ENCODE results near the gene STK24. TPM values are rescaled to one million over a fixed set of nuclear protein-coding genes. Genes with fewer than 3 reads are reported as not detected.

STK24 gene
- total RNA-seq, 1 donor = 82.2 TPM

DNA sequence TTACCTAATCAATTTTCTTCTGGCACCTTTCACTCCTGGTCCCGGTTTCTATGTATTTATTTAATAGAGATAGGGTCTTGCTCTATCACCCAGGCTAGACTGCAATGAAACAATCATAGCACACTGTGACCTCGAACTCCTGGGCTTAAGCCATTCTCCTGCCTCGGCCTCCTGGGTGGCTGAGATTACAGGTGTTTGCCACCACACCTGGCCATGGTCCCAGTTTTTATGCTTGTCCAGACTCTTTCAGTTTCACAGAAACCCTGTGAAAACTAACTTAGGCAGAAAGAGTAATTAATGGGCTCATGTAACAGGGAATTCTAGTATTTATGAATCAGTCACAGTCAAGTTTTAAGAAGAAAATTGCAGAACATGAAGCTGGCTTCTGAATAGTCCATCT lies 9.0 kb upstream of the STK24 start:
- TF ChIP-seq, protein P1, sequence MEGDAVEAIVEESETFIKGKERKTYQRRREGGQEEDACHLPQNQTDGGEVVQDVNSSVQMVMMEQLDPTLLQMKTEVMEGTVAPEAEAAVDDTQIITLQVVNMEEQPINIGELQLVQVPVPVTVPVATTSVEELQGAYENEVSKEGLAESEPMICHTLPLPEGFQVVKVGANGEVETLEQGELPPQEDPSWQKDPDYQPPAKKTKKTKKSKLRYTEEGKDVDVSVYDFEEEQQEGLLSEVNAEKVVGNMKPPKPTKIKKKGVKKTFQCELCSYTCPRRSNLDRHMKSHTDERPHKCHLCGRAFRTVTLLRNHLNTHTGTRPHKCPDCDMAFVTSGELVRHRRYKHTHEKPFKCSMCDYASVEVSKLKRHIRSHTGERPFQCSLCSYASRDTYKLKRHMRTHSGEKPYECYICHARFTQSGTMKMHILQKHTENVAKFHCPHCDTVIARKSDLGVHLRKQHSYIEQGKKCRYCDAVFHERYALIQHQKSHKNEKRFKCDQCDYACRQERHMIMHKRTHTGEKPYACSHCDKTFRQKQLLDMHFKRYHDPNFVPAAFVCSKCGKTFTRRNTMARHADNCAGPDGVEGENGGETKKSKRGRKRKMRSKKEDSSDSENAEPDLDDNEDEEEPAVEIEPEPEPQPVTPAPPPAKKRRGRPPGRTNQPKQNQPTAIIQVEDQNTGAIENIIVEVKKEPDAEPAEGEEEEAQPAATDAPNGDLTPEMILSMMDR (IDR thresholded peaks at IDR 0.05; ENCODE audit: extremely low read depth, low read depth, low read length) = no peak
- Histone ChIP-seq H3K27ac (ENCODE audit: low read depth, low read length) (no peak overlapping the region), H3K9me3 (ENCODE audit: low read depth, low read length) (no peaks in the 10 kb centered on the region), H4K20me1 (ENCODE audit: insufficient read depth, low read length) (no peaks in the 10 kb centered on the region), H3K4me3 (ENCODE audit: insufficient read depth, low read length) (no peak overlapping the region), H3K36me3 (ENCODE audit: insufficient read depth, low read length) (no peaks in the 10 kb centered on the region), H3K4me2 (ENCODE audit: insufficient read depth, low read length) (no peak overlapping the region), H3K4me1 (ENCODE audit: insufficient read depth, low read length) (peaks cover 30% of the 10 kb centered on the region), H2AFZ (ENCODE audit: low read length) (no peak overlapping the region), H3K79me2 (ENCODE audit: insufficient read depth, low read length) (no peaks in the 10 kb centered on the region), H3K27me3 (ENCODE audit: insufficient read depth, low read length) (no peaks in the 10 kb centered on the region)
- DNase-seq (ENCODE audit: insufficient read length, low spot score, missing footprints) = no peak

- Histone ChIP-seq H3K4me2 (ENCODE audit: insufficient read depth, low read length) (no peak overlapping the region), H3K79me2 (ENCODE audit: insufficient read depth, low read length) (no peaks in the 10 kb centered on the region), H4K20me1 (ENCODE audit: insufficient read depth, low read length) (no peaks in the 10 kb centered on the region), H3K4me3 (ENCODE audit: insufficient read depth, low read length) (no peak overlapping the region), H2AFZ (ENCODE audit: low read length) (peak overlapping the region; percentile 9), H3K9me3 (ENCODE audit: low read depth, low read length) (no peaks in the 10 kb centered on the region), H3K27ac (ENCODE audit: low read depth, low read length) (no peak overlapping the region), H3K4me1 (ENCODE audit: insufficient read depth, low read length) (peaks cover 30% of the 10 kb centered on the region), H3K27me3 (ENCODE audit: insufficient read depth, low read length) (no peaks in the 10 kb centered on the region), H3K36me3 (ENCODE audit: insufficient read depth, low read length) (no peaks in the 10 kb centered on the region)
- no peak for DNase-seq (ENCODE audit: insufficient read length, low spot score, missing footprints)
- TF ChIP-seq, protein P1 (IDR thresholded peaks at IDR 0.05; ENCODE audit: extremely low read depth, low read depth, low read length) = no peak
Measured at GRCh38 chr13:98585398-98585754, 8.5 kb upstream of the STK24 start.

DNA sequence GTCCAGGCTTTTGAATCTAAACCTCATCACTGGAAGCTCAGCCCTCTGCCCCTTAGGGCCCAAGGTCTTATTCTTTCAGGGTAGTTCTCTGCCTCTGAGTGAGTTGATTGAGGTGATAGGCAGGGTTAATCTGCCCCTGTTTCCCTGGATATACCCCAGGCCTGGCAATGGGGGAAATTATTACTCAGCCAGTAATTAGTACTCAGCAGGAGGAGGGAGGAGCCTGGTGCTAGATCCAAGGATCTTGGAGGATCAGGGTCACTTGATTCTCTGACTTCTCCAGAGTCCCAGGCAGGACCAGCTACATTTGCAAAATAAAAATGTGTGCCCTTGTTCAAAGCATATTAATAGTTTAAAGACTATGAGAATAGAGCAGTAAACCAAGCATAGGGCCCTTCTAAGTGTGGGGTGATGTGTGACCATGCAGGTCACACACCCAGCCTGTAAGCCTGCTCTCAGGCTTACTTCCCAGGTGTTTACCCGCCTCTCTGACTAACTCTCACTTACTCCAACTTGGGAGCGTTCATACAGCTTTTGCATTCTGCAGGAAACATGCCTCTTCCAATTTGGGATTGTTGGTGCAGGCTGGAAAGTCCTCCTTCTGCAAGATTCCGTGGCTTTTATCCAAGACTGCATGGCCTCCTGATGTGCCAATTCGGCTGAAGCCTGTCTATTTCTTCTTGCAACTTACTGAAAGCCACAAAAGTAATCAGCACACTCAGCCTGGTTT lies 7.9 kb upstream of the STK24 start:
- Histone ChIP-seq H3K27ac (ENCODE audit: low read depth, low read length) (no peak overlapping the region), H3K9me3 (ENCODE audit: low read depth, low read length) (no peaks in the 10 kb centered on the region), H2AFZ (ENCODE audit: low read length) (peak overlapping the region; percentile 9), H3K4me3 (ENCODE audit: insufficient read depth, low read length) (no peak overlapping the region), H3K4me1 (ENCODE audit: insufficient read depth, low read length) (peaks cover 30% of the 10 kb centered on the region), H3K79me2 (ENCODE audit: insufficient read depth, low read length) (no peaks in the 10 kb centered on the region), H3K27me3 (ENCODE audit: insufficient read depth, low read length) (no peaks in the 10 kb centered on the region), H3K4me2 (ENCODE audit: insufficient read depth, low read length) (no peak overlapping the region), H4K20me1 (ENCODE audit: insufficient read depth, low read length) (no peaks in the 10 kb centered on the region), H3K36me3 (ENCODE audit: insufficient read depth, low read length) (no peaks in the 10 kb centered on the region)
- DNase-seq (ENCODE audit: insufficient read length, low spot score, missing footprints) = peak; percentile 73
- TF ChIP-seq, protein P1 (IDR thresholded peaks at IDR 0.05; ENCODE audit: extremely low read depth, low read depth, low read length) = no peak

GRCh38 chr13:98582947-98583346 lies 6.0 kb upstream of the STK24 start:
- H3K27ac ChIP-seq (ENCODE audit: low read depth, low read length) = peak overlapping the region; percentile 35

More at GRCh38 chr13:98582947-98583346, 6.0 kb upstream of the STK24 start:
- no peak for DNase-seq (ENCODE audit: insufficient read length, low spot score, missing footprints)
- no peaks in the 10 kb centered on the region for H4K20me1 ChIP-seq (ENCODE audit: insufficient read depth, low read length)
- no peaks in the 10 kb centered on the region for H3K36me3 ChIP-seq (ENCODE audit: insufficient read depth, low read length)
- H2AFZ ChIP-seq (ENCODE audit: low read length) = no peak overlapping the region
- peaks cover 33% of the 10 kb centered on the region for H3K4me1 ChIP-seq (ENCODE audit: insufficient read depth, low read length)
- H3K4me3 ChIP-seq (ENCODE audit: insufficient read depth, low read length) = no peak overlapping the region
- H3K79me2 ChIP-seq (ENCODE audit: insufficient read depth, low read length) = no peaks in the 10 kb centered on the region
- H3K9me3 ChIP-seq (ENCODE audit: low read depth, low read length) = no peaks in the 10 kb centered on the region
- no peak overlapping the region for H3K4me2 ChIP-seq (ENCODE audit: insufficient read depth, low read length)
- TF ChIP-seq, protein P1 (IDR thresholded peaks at IDR 0.05; ENCODE audit: extremely low read depth, low read depth, low read length) = no peak
- H3K27me3 ChIP-seq (ENCODE audit: insufficient read depth, low read length) = no peaks in the 10 kb centered on the region

All from osteoblast (primary cell).